Measurements from ENCODE around the gene IKZF3. TPM values are rescaled to one million over a fixed set of nuclear protein-coding genes. Genes with fewer than 3 reads are reported as not detected.
A peak's percentile ranks its signal among the peaks of the same experiment; 100 is the strongest.

Gene IKZF3
- total and polyA plus RNA-seq, 10 of the 15 experiments (the other 5 are each of a cell fraction or from before 2014, with no cell fraction given) = 5.5 to 98.2 (median 47.6) TPM

- TF ChIP-seq ZBTB4 (CRISPR knock-in tag; IDR thresholded peaks at IDR 0.05) = peak; percentile 35; the same call in 1 of the 2 replicates
- peak; percentile 92 for TF ChIP-seq MEF2B (IDR thresholded peaks at IDR 0.05; ENCODE audit: partially characterized antibody, poor library complexity, severe bottlenecking)
- peak; percentile 89 for TF ChIP-seq NFIC (IDR thresholded peaks at IDR 0.05; ENCODE audit: low read depth, low read length)
- no peak for TF ChIP-seq ZNF622 (IDR thresholded peaks at IDR 0.05)
- no peak for TF ChIP-seq MXI1 (IDR thresholded peaks at IDR 0.05; ENCODE audit: low read depth, low read length)
- TF ChIP-seq ETV6 (conservative IDR thresholded peaks at IDR 0.05 in 1 of 2, IDR thresholded peaks at IDR 0.05 in 1 of 2; ENCODE audit: borderline replicate concordance in 1 of 2, low read depth in 1 of 2) = peak in 1 of 2 experiments; percentile 52; a peak in 1 of 4 replicates
- TF ChIP-seq KDM1A (IDR thresholded peaks at IDR 0.05; ENCODE audit: borderline replicate concordance) = no peak
- no peak for TF ChIP-seq CUX1 (IDR thresholded peaks at IDR 0.05; ENCODE audit: insufficient replicate concordance, low read depth, low read length)
- peak; percentile 23; the same call in 1 of the 2 replicates for TF ChIP-seq PKNOX1 (IDR thresholded peaks at IDR 0.05)
- TF ChIP-seq MAX (IDR thresholded peaks at IDR 0.05; ENCODE audit: low read depth, low read length) = peak; percentile 44; the same call in 1 of the 2 replicates
- no peak for TF ChIP-seq NFXL1 (IDR thresholded peaks at IDR 0.05; ENCODE audit: borderline replicate concordance)
- TF ChIP-seq NKRF (conservative IDR thresholded peaks at IDR 0.05) = peak; percentile 19; the same call in 1 of the 2 replicates
- TF ChIP-seq KLF5 (IDR thresholded peaks at IDR 0.05; ENCODE audit: partially characterized antibody) = no peak
These were observed 108.3 kb downstream of the IKZF3 start (continued) for GRCh38 chr17:39755554-39756379.
